HL-60/S4 (cell line): ENCODE measurements around the gene WNT9A.
"Not testable (repeated sequence)": the region's sequence is repeated elsewhere in the genome, so short reads cannot be mapped to it uniquely, and the experiment has no call there.

ENCODE experiments used
- in situ Hi-C: fragments of 300-500 bp; cut with MboI; formaldehyde crosslinking; loops from 2 replicates; pipeline ENCODE4 v1.14.3; 2022; ENCODE audit warnings: low sequenced_read_pairs

Gene WNT9A

DNA sequence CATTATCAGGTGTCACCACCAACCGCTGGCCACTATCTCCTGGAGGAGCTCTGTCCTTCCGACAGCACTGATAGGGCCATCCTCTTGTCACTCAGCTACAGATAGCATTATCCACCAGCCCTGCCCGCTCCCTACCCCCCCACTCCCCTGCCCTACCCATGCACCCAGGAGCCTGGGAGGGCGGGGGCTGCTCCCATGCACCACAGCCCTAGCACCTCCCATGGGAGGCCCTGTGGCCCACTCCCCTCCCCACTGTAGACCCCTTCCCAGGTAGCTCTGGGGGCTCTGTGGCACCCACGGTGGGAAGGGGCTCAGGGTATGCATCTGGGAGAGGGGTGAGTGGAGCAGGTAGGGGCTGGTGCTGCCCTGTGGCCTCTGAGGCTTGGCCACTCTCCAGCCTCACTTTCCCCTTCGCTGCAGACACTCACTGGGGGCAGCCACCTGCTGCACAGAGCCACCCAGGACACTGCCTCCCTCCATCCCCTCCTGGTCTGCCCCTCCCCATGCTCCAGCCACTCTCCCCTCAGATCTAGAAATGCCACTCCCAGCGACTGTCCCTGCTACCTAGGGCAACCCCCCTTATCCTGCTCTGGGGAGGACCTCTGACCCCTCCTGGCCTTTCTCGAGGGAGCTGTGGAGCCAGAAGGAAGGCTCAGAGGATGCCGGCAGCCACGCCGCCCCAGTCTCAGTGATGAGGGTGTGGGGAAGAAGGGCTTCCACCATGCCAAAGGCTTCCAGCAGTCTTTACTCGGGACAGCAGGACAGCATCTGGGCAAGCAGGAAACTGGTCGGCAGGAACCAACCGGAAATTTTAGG lies 58.5 kb downstream of the WNT9A start:
- in situ Hi-C loops = no loop called here

DNA sequence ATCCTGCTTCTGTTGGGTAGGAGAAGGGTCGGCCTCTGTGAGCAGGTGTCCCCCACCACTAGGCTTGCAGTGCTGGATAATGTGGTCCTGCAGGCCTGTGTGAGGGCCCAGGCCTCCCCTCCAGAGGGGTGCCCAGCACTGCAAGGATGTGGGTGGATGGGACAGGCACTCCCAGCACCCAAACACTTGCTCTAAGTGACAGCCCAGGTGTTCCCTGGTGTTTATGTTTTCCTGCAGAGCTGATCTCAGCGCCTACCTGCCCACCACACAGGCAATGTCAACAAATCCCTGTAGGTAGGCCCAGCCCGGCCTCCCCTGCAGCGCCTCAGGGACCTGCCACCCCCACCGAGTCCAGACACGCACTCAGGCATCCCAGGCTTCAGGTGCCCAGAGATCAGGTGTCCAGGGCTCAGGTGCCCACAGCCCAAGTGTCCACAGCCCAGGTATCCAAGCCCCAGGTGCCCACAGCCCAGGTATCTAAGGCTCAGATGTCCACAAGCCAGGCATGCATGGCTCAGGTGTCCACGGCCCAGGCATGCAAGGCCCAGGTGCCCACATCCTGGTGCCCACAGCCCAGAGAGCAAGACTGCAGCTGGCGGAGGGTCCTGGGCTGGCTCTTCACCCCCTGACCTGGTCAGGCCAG lies 59.2 kb downstream of the WNT9A start:
- in situ Hi-C loops = no loop called here

DNA sequence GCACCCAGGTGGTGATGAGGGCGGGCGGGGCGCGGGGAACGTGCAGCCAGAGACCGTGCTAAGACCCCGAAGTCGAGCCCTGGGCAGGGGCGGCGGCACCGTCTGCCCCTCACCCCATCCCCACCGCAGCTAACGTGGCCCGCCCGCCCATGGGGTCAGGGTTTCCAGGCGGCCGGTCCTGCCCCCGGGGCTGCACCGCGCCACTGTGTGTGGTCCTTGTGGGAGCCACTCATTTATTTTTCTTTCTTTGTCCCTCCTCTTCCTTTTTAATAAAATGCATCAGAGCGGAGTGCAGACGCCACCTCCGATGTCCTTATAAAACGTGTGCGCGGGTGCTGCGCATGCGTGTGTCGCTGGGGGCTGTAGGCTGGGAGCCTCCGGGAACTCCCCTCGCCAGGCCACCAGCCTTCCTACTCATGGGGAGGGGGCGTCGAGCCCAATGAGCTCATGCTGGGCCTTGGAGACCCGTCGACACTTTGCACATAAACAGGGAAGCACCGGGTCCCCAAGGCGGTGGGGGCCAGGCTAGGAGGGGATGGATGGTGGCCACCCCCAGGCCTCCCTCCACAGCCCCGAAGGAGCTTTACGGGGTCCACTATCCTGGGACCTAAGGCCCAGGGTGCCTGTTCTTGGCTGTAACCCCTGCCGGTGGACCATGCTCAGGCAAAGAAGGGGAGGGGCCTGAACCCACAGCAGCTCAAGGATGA lies 59.9 kb downstream of the WNT9A start:
- in situ Hi-C loops = no loop called here

DNA sequence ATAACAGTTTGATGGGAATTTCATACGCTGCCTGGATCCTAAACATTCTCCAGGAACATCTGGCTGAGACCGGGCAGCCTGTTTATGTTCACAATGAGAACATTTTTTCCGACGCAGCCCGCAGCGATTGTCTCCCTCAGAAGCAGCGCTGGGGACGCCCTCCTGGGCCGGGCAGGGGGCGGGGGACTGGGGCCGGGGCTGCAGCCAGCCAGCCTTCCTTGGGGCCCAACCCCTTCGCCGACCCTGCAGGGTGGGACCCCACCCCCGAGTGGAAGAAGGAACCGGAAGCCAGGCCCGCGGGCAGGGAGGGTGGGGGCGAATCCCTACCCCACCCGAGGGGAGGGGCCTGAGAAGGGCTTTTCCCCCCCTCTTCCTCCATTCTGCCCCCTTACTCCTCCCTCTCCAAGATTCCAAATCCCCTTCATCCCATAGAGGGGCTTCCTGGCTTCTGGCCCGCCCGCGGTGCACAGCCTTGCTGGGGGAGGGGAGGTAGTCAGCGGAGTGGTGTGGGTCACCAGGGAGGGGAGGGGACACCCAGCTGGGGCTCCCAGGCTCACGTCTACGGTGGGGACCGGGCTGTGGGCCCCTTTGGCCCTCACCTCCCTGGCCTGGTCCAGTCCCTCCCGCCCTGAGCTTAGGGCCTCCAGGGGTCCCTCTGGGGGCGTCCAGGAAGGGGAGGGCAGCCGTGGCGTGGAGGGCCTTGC lies 60.6 kb downstream of the WNT9A start:
- in situ Hi-C loops = no loop called here

DNA sequence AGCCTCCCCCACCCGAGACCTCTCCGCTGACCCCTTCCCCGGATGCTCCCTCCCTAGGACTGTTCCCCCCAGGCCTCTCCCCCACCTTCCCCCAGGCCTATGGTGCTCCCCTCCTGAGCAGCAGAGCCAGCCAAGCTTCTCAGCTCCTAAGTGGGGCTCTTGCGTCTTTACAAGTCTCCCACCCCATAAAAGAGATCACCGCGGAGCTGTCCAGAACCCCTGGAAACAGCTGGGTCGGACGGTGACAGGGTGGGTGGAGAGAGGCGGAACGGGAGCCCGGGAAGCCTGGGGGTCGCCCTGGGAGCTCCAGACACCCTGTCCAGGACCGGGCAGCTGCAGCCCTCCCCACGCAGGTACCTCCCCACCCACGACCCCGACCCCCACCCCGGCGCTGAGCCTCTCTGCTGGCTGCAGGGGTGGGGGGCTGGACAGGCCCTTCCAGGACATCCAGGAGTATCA lies 61.2 kb downstream of the WNT9A start:
- in situ Hi-C loops = no loop called here

DNA sequence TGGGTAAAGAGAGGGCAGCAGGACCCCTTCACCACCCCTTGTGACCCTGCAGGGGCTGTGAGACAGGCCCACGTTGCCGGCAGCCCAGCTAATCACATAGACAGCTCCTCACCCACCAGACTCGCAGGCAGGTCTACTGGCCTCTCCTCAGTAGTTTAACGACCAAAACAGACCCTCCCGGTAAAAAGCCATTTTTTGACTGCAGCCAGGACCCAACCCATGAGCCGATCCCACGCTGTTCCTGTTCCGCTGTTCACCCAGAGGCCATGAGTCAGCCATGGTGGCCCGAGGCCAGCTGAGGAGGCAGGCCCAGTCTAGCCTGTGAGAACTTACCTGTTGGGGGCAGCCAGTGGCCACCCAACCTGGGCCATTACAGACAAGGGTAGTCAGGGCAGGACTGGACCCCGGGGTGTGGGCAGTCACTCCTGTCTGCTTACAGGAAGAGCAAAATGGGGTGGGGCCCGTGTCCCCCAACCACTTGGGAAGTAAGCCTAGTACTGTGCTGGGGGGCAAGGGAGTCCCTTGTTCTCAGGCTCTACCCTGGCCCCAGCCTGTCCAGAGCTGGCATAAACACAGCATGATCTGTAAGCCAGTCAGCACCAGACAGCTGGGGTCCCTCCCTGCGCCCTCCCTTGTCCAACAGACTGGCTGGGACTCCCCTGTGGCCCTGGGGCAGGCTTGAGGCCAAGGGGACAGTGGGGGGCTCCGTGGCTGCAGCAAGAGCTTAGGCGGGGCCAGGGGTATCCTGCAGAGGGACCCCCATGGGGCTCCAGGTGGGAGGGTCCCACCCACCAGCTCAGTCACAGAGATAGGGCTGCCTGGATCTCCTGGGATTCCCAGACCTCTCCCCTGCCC lies 61.9 kb downstream of the WNT9A start:
- in situ Hi-C loops = no loop called here

DNA sequence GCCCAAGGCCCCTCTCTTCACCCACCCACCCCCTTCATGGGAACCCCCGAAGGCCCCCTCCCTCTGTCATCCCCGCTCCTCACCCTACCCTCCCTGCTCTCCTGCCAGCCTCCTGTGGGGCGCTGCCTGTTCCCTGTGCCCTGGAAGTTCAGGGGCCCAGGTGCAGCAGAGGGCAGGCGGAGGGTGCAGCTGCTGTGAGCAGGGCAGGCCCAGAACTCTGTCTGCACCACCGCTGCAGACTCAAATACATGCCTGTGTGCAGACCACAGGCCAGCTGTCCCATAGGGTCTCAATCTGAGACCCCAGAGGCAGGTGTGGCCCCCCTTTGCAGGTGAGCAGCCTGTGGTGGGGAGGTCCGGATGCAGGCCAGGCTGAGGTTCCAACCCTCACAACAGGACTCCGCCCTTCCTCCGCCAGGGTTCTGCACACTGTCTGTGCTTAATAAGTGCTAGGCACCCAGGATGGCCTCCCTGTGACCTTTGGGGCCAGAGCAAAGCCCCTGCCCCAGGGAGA lies 62.5 kb downstream of the WNT9A start:
- in situ Hi-C loops = no loop called here

DNA sequence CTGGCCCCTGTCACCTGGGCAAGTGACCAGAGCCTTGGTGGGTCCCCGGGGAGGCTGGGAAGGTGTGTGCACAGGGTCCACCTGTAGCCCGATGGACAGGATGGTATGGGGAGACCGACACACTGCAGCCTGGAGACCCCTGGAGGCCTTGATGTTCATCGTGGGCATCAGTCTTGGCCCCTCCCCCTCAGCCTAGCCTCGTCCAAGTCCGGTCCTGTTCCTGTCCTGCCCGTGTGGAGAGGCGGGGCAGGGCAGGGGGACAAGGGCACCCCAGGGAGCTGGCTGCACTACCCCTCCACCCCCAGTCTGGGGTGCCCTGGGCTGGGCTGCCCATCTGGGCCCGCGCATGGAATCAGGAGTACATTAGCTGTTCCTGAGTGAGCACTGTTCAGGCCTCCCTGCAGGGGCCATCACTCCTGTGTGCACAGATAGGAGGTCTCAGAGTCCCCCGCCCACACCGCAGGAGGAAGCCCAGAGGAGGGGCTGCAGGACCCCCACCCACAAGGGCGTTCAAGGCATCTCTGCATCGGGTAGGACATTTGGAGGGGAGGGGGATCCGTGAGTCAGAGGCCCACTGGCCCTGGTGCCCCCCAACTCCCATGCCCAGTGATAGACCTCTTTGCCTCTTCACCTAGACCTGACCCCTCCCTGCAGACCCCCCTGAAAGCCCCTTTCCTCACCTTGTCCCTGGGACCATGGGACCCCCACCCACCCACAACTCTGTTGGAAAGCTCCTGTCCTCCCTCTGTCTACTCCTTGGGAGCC lies 63.2 kb downstream of the WNT9A start:
- in situ Hi-C loops = no loop called here

DNA sequence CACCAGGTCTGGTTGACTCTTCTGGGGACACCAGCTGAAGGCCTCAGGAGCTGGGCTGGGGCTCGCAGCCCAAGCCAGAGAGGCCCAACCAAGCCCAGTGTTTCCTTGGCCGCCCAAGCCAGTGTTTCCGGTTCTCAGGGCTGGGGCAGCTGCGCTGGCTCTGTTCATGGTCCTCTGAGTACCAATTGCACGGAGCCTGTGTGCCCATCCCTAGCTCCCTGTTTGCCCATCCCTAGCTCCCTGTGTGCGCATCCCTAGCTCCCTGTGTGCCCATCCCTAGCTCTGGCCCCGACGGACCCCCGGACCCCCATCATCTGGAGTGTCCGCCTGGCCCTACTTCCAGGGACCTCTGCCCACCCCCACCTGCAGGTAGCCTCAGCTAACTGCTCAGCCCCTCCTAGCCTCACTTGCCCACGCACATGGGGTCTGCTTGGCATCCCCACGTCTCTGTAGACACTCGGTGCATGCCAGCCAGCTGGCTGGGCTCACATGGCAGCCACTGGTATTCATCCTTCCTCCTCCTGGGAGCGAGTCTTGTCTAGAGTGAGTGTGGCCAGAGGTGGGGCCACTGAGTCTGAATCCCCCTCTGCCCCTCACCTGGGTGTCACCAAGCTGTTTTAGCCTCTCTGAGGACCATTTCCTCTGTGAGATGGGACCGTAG lies 64.0 kb downstream of the WNT9A start:
- in situ Hi-C loops = no loop called here

DNA sequence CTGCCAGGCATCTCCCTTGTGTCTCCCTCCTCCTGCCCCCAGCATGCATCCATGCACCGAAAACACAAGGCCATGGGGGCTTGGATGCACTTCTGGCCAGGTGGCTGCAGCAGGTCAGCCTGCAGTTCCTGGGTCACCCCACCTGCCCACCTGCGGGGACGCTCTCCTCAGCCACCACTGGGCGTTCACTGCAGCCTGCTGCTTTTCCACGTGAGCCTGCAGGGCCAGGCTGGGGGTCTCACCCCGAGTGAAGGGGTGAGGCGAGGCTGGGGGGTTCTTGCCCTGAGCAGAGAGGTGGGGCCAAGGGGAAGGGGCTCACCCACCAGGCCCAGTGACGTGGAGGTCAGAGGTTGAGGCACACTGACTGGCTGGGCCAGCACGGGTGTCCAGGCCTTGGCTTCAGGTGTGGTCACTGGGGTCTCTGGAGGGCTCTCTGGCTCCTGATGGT lies 64.6 kb downstream of the WNT9A start:
- in situ Hi-C loops = no loop called here

DNA sequence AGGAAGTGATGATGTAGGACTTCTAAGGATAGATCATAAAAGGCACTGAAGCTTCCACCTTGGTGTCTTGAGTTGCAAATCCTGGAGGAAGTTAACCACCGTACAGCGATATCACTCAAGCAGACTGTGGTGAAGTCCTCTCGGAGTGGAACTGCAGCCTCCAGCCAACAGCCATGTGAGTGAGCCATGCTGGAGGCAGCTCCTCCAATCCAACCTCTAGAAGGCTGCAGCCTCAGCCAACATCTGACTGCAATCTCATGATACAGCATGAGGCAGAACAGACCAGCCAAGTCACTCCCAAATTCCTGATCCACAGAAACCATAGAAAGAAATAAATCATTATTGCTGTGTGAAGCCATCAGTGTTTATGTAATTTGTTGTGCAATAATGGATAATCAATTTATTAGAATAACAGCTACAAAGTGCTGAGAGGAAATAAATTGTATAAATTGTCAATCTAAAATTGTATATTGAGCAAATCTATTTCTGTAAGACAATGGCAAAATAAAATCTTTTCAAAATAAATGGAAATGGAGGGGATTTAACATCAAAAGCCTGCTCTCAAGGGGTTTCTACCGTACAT lies 67.3 kb downstream of the WNT9A start:
- in situ Hi-C loops = no loop called here

DNA sequence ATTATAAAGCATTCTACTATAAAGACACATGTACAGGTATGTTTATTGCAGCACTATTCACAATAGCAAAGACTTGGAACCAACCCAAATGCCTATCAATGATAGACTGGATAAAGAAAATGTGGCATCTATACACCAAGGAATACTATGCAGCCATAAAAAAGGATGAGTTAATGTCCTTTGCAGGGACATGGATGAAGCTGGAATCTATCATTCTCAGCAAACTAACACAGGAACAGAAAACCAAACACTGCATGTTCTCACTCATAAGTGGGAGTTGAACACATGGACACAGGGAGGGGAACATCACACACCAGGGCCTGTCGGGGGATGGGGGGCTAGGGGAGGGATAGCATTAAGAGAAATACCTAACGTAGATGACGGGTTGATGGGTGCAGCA lies 69.9 kb downstream of the WNT9A start:
- in situ Hi-C loops = not testable (repeated sequence)

DNA sequence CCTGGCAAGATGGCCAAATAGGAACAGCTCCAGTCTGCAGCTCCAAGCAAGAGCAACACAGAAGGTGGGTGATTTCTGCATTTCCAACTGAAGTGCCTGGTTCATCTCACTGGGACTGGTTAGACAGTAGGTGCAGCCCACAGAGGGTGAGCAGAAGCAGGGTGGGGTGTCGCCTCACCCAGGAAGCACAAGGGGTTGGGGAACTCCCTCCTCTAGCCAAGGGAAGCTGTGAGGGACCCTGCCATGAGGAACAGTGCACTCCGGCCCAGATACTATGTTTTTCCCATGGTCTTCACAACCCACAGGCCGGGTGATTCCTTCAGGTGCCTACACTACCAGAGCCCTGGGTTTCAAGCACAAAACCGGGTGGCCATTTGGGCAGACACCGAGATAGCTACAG lies 75.8 kb downstream of the WNT9A start:
- in situ Hi-C loops = not testable (repeated sequence)

DNA sequence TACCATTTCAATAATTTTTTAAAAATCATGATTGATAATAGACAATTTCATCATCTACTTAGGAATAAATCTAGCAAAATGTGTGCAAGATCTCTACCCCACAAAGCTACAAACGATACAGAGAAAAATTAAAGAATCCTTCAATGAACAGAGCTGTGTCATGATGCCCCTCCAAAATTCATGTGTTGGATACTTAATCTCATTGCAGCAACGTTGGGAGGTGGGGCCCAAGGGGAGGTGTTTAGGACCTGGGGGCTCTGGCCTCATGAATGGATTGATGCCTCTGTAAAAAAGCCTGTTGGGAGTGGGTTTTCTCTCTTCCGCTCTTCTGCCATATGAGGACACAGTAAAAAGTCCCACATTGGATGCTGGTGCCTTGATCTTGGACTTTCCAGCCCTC lies 77.4 kb downstream of the WNT9A start:
- in situ Hi-C loops = no loop called here

DNA sequence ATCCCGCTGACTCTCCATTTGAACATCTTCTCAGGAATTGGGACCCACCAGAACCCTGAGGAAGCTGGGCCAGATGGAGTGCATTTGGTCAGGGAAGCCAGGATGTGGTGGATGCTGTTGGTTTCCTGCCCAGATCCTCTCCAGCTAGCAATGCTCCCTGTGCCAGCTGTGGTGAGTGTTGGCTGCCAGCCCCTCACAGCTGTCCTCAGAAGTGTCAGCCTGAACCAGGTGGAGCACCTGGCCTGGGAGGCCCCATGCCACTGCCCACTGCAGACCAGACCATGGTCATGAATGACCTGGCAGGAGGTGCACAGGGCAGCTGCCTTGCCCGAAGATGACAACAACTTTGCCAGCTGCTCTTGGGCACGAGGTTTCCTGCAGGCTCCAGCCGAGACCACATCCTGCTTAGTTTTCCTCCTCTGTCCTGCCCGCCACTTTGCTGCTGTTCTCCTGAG lies 77.9 kb downstream of the WNT9A start:
- in situ Hi-C loops = no loop called here

DNA sequence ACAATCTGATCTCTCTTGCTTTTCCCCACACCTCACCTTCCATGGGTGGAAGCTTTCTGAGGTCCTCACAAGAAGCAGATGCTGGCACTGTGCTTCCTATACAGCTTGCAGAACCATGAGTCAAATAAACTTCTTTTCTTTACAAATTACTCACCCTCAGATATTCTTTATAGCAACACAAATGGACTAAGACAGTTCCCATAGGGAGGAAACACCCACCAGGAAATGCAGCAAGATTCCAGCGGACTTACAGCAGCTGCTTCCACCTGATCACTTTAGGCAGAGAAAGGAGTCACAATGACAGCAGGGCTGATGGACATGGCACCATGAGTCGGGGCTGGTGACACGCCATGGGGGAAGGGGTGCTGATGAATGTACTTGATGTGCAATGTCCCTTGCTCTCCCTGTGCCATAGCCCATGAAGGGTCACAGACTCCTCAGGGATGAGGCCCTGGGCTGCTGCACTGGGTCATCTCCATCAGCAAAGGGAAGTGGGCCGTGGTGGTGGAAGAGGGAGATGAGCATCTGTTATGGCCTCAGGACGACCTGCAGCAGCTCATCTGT lies 78.4 kb downstream of the WNT9A start:
- in situ Hi-C loops = no loop called here
